Loucy (cell line): Measurements from ENCODE around the gene HOXA13.
A peak's percentile ranks its signal among the peaks of the same experiment; 100 is the strongest.

Source experiments
- H2AFZ ChIP-seq: fragments of 200-600 bp; sonication (generic); 2 replicates; pipeline ENCODE4 v1.6.0; 2016; ENCODE audit warnings: antibody characterized with exemption, mild to moderate bottlenecking, low read length, moderate library complexity
- H3F3A ChIP-seq: fragments of 200-600 bp; 2 replicates; pipeline ENCODE4 v1.6.0; 2016; ENCODE audit warnings: antibody characterized with exemption, low read depth, mild to moderate bottlenecking
- H3K27me3 ChIP-seq: fragments of 200-600 bp; sonication (generic); 2 replicates; pipeline ENCODE4 v1.6.1; 2014; ENCODE audit warnings: low read length, mild to moderate bottlenecking; ENCODE audit not compliant: insufficient read depth, poor library complexity, severe bottlenecking
- H3K36me3 ChIP-seq: fragments of 200-600 bp; sonication (generic); 2 replicates; pipeline ENCODE4 v1.6.1; 2016; ENCODE audit warnings: low read length; ENCODE audit not compliant: insufficient read depth
- H3K4me1 ChIP-seq: fragments of 200-600 bp; sonication (generic); 2 replicates; pipeline ENCODE4 v1.5.1; 2014; ENCODE audit warnings: low read length, mild to moderate bottlenecking; ENCODE audit not compliant: insufficient read depth, poor library complexity, severe bottlenecking
- H3K4me2 ChIP-seq: fragments of 200-600 bp; sonication (generic); 2 replicates; pipeline ENCODE4 v1.6.0; 2014; ENCODE audit warnings: antibody characterized with exemption, low read length, low read depth, mild to moderate bottlenecking; ENCODE audit not compliant: poor library complexity, severe bottlenecking
- H3K4me3 ChIP-seq: fragments of 200-600 bp; sonication (generic); 2 replicates; pipeline ENCODE4 v1.5.1; 2014; ENCODE audit warnings: low read length, mild to moderate bottlenecking, mixed read lengths; ENCODE audit not compliant: poor library complexity, severe bottlenecking
- H3K79me2 ChIP-seq: fragments of 200-600 bp; sonication (generic); 2 replicates; pipeline ENCODE4 v1.6.1; 2014; ENCODE audit warnings: low read length; ENCODE audit not compliant: insufficient read depth
- H3K9ac ChIP-seq: fragments of 200-600 bp; sonication (generic); 2 replicates; pipeline ENCODE4 v1.6.0; 2014; ENCODE audit warnings: mild to moderate bottlenecking, low read depth, low read length, moderate library complexity; ENCODE audit not compliant: poor library complexity, severe bottlenecking
- H3K9me2 ChIP-seq: fragments of 200-600 bp; sonication (generic); replicated peaks from 2 replicates; pipeline ENCODE4 v1.6.1; 2016; ENCODE audit warnings: low read depth, low read length, mixed read lengths
- H3K9me3 ChIP-seq: fragments of 200-600 bp; sonication (generic); 2 replicates; pipeline ENCODE4 v1.6.1; 2014; ENCODE audit warnings: mild to moderate bottlenecking, antibody characterized with exemption, low read length, low read depth; ENCODE audit not compliant: insufficient read depth
- H4K20me1 ChIP-seq: fragments of 200-600 bp; sonication (generic); 2 replicates; pipeline ENCODE4 v1.6.0; 2014; ENCODE audit warnings: antibody characterized with exemption, low read length, mild to moderate bottlenecking; ENCODE audit not compliant: insufficient read depth, poor library complexity, severe bottlenecking
- CTCF ChIP-seq: fragments of 200-600 bp; sonication (generic); conservative IDR thresholded peaks from 2 replicates; pipeline ENCODE4 v1.5.1; 2014; ENCODE audit warnings: mild to moderate bottlenecking, antibody characterized with exemption, low read length
- EZH2phosphoT487 ChIP-seq: fragments of 200-600 bp; IDR thresholded peaks from 2 replicates; pipeline ENCODE4 v1.6.1; 2018; ENCODE audit warnings: antibody characterized with exemption, mild to moderate bottlenecking, moderate library complexity, borderline replicate concordance

HOXA13 gene

GRCh38 chr7:27179503-27180430 lies 20.1 kb downstream of the HOXA13 start:
- H2AFZ ChIP-seq, result no peak overlapping the region
- TF ChIP-seq CTCF (peak; percentile 90), EZH2phosphoT487 (no peak)
- no peaks in the 10 kb centered on the region; the same call in 1 of the 2 replicates for H3K36me3 ChIP-seq
- peak overlapping the region; percentile 94 for H3K4me3 ChIP-seq
- peak overlapping the region; percentile 98 for H3K4me2 ChIP-seq
- peaks cover 40% of the 10 kb centered on the region for H3K27me3 ChIP-seq
- H3K4me1 ChIP-seq, result peaks cover 51% of the 10 kb centered on the region
- no peaks in the 10 kb centered on the region for H3K9me3 ChIP-seq
- peaks cover 8% of the 10 kb centered on the region; the same call in 1 of the 2 replicates for H3F3A ChIP-seq
- H3K79me2 ChIP-seq, result peaks cover 100% of the 10 kb centered on the region
- H3K9ac ChIP-seq, result peak overlapping the region; percentile 99
- peaks cover 80% of the 10 kb centered on the region for H4K20me1 ChIP-seq
- H3K9me2 ChIP-seq, result no peaks in the 10 kb centered on the region

- H3K9me2 ChIP-seq, result no peaks in the 10 kb centered on the region
- H3K27me3 ChIP-seq, result peaks cover 37% of the 10 kb centered on the region
- H3K9ac ChIP-seq, result peak overlapping the region; percentile 99
- H3K9me3 ChIP-seq, result no peaks in the 10 kb centered on the region
- peaks cover 56% of the 10 kb centered on the region for H3K4me1 ChIP-seq
- peaks cover 8% of the 10 kb centered on the region; the same call in 1 of the 2 replicates for H3F3A ChIP-seq
- peaks cover 83% of the 10 kb centered on the region for H4K20me1 ChIP-seq
- H3K4me2 ChIP-seq, result peak overlapping the region; percentile 98
- TF ChIP-seq CTCF (no peak), EZH2phosphoT487 (no peak)
- no peak overlapping the region for H2AFZ ChIP-seq
- H3K36me3 ChIP-seq, result no peaks in the 10 kb centered on the region; the same call in 1 of the 2 replicates
- H3K79me2 ChIP-seq, result peaks cover 100% of the 10 kb centered on the region
- H3K4me3 ChIP-seq, result peak overlapping the region; percentile 94
Observed at GRCh38 chr7:27179030-27179429, 20.9 kb downstream of the HOXA13 start.

- Histone ChIP-seq H3K79me2 (peaks cover 100% of the 10 kb centered on the region), H3K9me3 (no peaks in the 10 kb centered on the region), H3K36me3 (no peaks in the 10 kb centered on the region; the same call in 1 of the 2 replicates), H3K27me3 (peaks cover 33% of the 10 kb centered on the region), H2AFZ (no peak overlapping the region), H3K4me1 (peaks cover 56% of the 10 kb centered on the region), H3K4me3 (peak overlapping the region; percentile 94), H3F3A (peaks cover 8% of the 10 kb centered on the region; the same call in 1 of the 2 replicates), H4K20me1 (peaks cover 79% of the 10 kb centered on the region), H3K9me2 (no peaks in the 10 kb centered on the region), H3K4me2 (peak overlapping the region; percentile 98), H3K9ac (peak overlapping the region; percentile 99)
- no peak for TF ChIP-seq EZH2phosphoT487
- no peak for TF ChIP-seq CTCF
Observed at GRCh38 chr7:27178366-27178765, 21.5 kb downstream of the HOXA13 start.
